Stomach (tissue), 9 donors: ENCODE results near the gene KRT222. TPM values are rescaled to one million over a fixed set of nuclear protein-coding genes. Genes with fewer than 3 reads are reported as not detected.
A peak's percentile ranks its signal among the peaks of the same experiment; 100 is the strongest.

Experiments used
- DNase-seq, 2 donors: peaks; one replicate each; pipeline versions ENCODE4 v3.0.0 to v3.0.0-alpha.2; 2013 to 2019
- H3K27ac ChIP-seq, 5 donors: fragments of 200-600 bp in 4 of 5; sonication (generic) in 4 of 5; one replicate each; pipeline ENCODE4 v1.5.1; 2013 to 2019; ENCODE audit warnings: mild to moderate bottlenecking in 1 of 5, moderate library complexity in 1 of 5
- H3K27me3 ChIP-seq, 3 donors: fragments of 200-600 bp; sonication (generic); one replicate each; pipeline ENCODE4 v1.5.1; 2017 to 2019; ENCODE audit warnings: mixed run types in 1 of 3
- H3K36me3 ChIP-seq, 4 donors: fragments of 200-600 bp; sonication (generic); 1 replicate in 3 of 4; 2 replicates in 1 of 4; pipeline ENCODE4 v1.5.1; 2016 to 2019
- H3K4me1 ChIP-seq, 4 donors: fragments of 200-600 bp; sonication (generic); one replicate each; pipeline ENCODE4 v1.5.1; 2016 to 2019
- H3K4me3 ChIP-seq, 4 donors: fragments of 200-600 bp; sonication (generic) in 3 of 4; one replicate each; pipeline ENCODE4 v1.5.1; 2016 to 2019; ENCODE audit warnings: mild to moderate bottlenecking in 1 of 4
- H3K9me3 ChIP-seq, 4 donors: fragments of 200-600 bp; sonication (generic); one replicate each; pipeline ENCODE4 v1.5.1; 2016 to 2019
- EP300 ChIP-seq: sonication (generic); formaldehyde crosslinking; IDR thresholded peaks from one replicate; pipeline ENCODE4 v1.6.1; 2017; ENCODE audit warnings: antibody characterized with exemption
- POLR2A ChIP-seq, 4 donors: fragments of 450-650 bp; IDR thresholded peaks; one replicate each; pipeline ENCODE4 v1.6.1; 2016; ENCODE audit warnings: antibody characterized with exemption in 4 of 4, control low read depth in 2 of 4, mild to moderate bottlenecking in 1 of 4, moderate library complexity in 1 of 4
- POLR2AphosphoS5 ChIP-seq, 3 donors: sonication (generic); formaldehyde crosslinking; IDR thresholded peaks; one replicate each; pipeline ENCODE4 v1.6.1; 2016; ENCODE audit warnings: antibody characterized with exemption in 3 of 3
- WGBS, 5 donors: extraction: QIAGEN DNeasy Blood & Tissue Kit in 3 of 5; methylation state at CpG; one replicate each; pipeline versions ENCODE4 v1.1.5 to v1.1.7; 2013 to 2018; 5-methylcytosine and 5-hydroxymethylcytosine counted together
- intact Hi-C: fragments of 100-400 bp; cut with DNase I; formaldehyde crosslinking; loops from one replicate; pipeline ENCODE4 v1.15.1; 2023; ENCODE audit warnings: low total_unique reads
- polyA plus RNA-seq, 3 donors: library from polyadenylated mRNA; stranded (reverse); fragments of 200-250 nt; gene quantifications; one replicate each; pipeline ENCODE4 v1.2.3, GENCODE V29; 2013
- total RNA-seq, 5 donors: library from RNA; depleted of rRNA; stranded (reverse); fragments of >200 nt; gene quantifications; one replicate each; pipeline versions ENCODE4 v1.1.0 to v1.2.3, GENCODE V29; 2014 to 2016
- TF ChIP-seq, protein P1 (sequence below), 7 experiments: fragments of 450-650 bp in 4 of 7; fragments of 200-600 bp in 3 of 7; sonication (generic) in 3 of 7; IDR thresholded peaks; one replicate each; pipeline ENCODE4 v1.5.1; 2016 to 2019; ENCODE audit warnings: antibody characterized with exemption in 7 of 7, control low read depth in 2 of 7, mild to moderate bottlenecking in 1 of 7
- donor health status: healthy with polysubstance abuse.
- donor health status: Bipolar disorder and iron deficiency.
- donor health status: healthy.

Gene KRT222
- total and polyA plus RNA-seq, 8 donors: 0.33 to 2.8 (median 0.83) TPM; not detected in 4

GRCh38 chr17:40703652-40704051, 38.7 kb upstream of the KRT222 start, which contains the start of gene KRT24:
Gene KRT24 (minus strand): TSS chr17:40703752. CDS start chr17:40703693, 59 bp downstream.
- no peaks in the 10 kb centered on the region for H3K36me3 ChIP-seq
- no peak within 1 kb of the TSS for H3K27ac ChIP-seq
- peaks cover 0 to 15% (median 0%) of the 10 kb centered on the region in 3 donors for H3K27me3 ChIP-seq
- intact Hi-C loops: no loop called here
- H3K9me3 ChIP-seq: no peaks in the 10 kb centered on the region
- WGBS, 5 donors: 53 to 87% (median 77%) methylated on average over 7 of the region's 7 CpGs
- peaks cover 0 to 6% (median 0%) of the 10 kb centered on the region in 4 donors for H3K4me1 ChIP-seq
- no peak for DNase-seq
- no peak for TF ChIP-seq EP300
- no peak for TF ChIP-seq POLR2AphosphoS5 (IDR thresholded peaks at IDR 0.05)
- no peak for TF ChIP-seq POLR2A (IDR thresholded peaks at IDR 0.05)
- TF ChIP-seq, protein P1, sequence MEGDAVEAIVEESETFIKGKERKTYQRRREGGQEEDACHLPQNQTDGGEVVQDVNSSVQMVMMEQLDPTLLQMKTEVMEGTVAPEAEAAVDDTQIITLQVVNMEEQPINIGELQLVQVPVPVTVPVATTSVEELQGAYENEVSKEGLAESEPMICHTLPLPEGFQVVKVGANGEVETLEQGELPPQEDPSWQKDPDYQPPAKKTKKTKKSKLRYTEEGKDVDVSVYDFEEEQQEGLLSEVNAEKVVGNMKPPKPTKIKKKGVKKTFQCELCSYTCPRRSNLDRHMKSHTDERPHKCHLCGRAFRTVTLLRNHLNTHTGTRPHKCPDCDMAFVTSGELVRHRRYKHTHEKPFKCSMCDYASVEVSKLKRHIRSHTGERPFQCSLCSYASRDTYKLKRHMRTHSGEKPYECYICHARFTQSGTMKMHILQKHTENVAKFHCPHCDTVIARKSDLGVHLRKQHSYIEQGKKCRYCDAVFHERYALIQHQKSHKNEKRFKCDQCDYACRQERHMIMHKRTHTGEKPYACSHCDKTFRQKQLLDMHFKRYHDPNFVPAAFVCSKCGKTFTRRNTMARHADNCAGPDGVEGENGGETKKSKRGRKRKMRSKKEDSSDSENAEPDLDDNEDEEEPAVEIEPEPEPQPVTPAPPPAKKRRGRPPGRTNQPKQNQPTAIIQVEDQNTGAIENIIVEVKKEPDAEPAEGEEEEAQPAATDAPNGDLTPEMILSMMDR (IDR thresholded peaks at IDR 0.05): no peak
- no peak within 1 kb of the TSS for H3K4me3 ChIP-seq

DNA sequence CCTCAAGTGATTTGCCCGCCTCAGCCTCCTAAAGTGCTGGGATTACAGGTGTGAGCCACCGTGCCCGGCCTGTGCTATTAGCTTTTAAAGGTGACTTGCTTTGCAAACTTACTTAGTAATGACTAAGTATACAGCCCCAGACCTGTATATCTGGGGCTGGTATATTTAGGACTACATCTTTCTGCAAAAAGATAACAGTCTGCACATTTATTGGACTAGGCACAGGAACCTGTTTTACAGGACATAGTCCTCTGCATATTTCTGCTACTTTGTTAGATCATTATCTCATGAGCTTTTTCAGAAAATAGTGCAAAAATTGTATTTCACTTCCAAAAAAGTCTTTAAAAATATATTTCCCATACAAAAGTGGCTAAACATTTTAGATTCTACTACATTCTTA, 37.3 kb upstream of the KRT222 start:
- no peak overlapping the region for H3K4me3 ChIP-seq
- peaks cover 0 to 8% (median 5%) of the 10 kb centered on the region in 4 donors for H3K4me1 ChIP-seq
- TF ChIP-seq, protein P1 (IDR thresholded peaks at IDR 0.05): no peak
- TF ChIP-seq EP300 (no peak), POLR2AphosphoS5 (IDR thresholded peaks at IDR 0.05) (no peak), POLR2A (IDR thresholded peaks at IDR 0.05) (no peak)
- no peak overlapping the region for H3K27ac ChIP-seq
- no peaks in the 10 kb centered on the region for H3K36me3 ChIP-seq
- no peak for DNase-seq
- intact Hi-C loops: no loop called here
- H3K27me3 ChIP-seq: peaks cover 0 to 15% (median 0%) of the 10 kb centered on the region in 3 donors
- WGBS, 5 donors: 29 to 56% (median 47%) methylated on average over 3 of the region's 3 CpGs
- no peaks in the 10 kb centered on the region for H3K9me3 ChIP-seq

DNA sequence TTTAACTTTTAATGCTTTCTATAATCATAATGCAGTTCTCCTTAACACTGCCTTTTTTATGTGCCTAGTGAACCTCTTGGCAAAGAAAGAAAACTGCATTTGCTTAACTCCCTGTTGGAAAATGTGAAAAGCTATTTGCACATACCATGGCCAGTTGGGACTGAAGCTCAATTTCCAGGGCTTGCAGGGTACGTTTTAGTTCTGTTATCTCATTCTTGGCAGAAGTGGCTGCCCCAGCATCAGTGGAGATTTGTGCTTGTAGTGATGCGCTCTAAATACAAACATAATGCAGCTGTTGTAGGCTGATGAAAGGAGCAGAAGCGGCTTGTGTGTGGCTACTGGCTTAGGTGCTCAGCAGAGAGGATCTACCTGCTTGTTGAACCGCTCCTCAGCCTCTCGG, 34.9 kb upstream of the KRT222 start:
- Histone ChIP-seq H3K27me3 (peaks cover 0 to 19% (median 0%) of the 10 kb centered on the region in 3 donors), H3K27ac (no peak overlapping the region), H3K4me3 (no peak overlapping the region), H3K4me1 (peaks cover 0 to 24% (median 15%) of the 10 kb centered on the region in 4 donors), H3K36me3 (no peaks in the 10 kb centered on the region), H3K9me3 (no peaks in the 10 kb centered on the region)
- WGBS, 5 donors: 31 to 52% (median 44%) methylated on average over 5 of the region's 5 CpGs
- TF ChIP-seq, protein P1 (IDR thresholded peaks at IDR 0.05): no peak
- TF ChIP-seq POLR2A (IDR thresholded peaks at IDR 0.05) (no peak), POLR2AphosphoS5 (IDR thresholded peaks at IDR 0.05) (no peak), EP300 (no peak)
- intact Hi-C loops: no loop called here
- peak in 1 of 2 donors; percentile 46 for DNase-seq

DNA sequence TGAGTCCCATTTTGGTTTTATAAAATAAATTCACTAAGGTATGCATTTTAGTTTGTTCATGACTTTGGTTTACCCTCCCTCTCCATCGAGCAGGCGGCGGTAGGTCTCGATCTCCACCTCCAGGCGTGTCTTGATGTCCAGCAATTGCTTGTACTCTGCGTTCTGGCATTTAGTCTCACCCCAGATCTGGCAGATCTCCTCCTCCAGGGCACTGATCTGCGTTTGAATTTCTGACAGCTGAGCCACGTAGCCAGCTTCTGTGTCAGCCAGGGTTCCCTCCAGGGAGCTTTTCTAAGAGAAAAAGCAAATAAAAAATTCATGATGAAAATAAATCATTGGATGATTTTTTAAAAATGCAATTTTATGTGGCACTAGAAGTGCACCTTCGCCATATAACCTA, 34.4 kb upstream of the KRT222 start:
- intact Hi-C loops: no loop called here
- peaks cover 0 to 24% (median 15%) of the 10 kb centered on the region in 4 donors for H3K4me1 ChIP-seq
- no peak overlapping the region for H3K27ac ChIP-seq
- DNase-seq: no peak
- WGBS, 5 donors: 16 to 45% (median 25%) methylated on average over 9 of the region's 9 CpGs
- no peak overlapping the region for H3K4me3 ChIP-seq
- H3K9me3 ChIP-seq: no peaks in the 10 kb centered on the region
- H3K36me3 ChIP-seq: no peaks in the 10 kb centered on the region
- TF ChIP-seq POLR2A (IDR thresholded peaks at IDR 0.05) (no peak), EP300 (no peak), POLR2AphosphoS5 (IDR thresholded peaks at IDR 0.05) (no peak)
- TF ChIP-seq, protein P1 (IDR thresholded peaks at IDR 0.05): no peak
- peaks cover 0 to 20% (median 0%) of the 10 kb centered on the region in 3 donors for H3K27me3 ChIP-seq
